ENCODE results near the gene MGAT4D.

DNA sequence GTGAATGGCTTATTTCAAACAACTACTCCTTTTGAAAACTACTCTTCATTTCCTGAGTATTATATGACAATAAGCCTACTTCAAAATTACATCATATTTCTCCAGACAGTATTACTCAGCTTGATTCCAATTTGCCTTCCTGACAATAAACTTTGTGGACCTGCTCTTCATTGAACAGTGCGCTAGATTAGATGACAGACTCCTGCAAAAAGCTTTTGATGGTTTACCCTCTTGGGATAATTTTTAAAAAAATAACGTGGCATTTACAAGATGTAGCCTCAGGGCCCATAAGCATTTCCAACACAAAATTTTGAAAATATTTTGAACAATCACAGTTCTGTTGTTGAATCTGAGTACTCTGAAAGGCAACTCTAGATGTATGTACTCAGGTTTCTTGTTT is 25.9 kb downstream of the MGAT4D start:
- TF ChIP-seq, protein P1, sequence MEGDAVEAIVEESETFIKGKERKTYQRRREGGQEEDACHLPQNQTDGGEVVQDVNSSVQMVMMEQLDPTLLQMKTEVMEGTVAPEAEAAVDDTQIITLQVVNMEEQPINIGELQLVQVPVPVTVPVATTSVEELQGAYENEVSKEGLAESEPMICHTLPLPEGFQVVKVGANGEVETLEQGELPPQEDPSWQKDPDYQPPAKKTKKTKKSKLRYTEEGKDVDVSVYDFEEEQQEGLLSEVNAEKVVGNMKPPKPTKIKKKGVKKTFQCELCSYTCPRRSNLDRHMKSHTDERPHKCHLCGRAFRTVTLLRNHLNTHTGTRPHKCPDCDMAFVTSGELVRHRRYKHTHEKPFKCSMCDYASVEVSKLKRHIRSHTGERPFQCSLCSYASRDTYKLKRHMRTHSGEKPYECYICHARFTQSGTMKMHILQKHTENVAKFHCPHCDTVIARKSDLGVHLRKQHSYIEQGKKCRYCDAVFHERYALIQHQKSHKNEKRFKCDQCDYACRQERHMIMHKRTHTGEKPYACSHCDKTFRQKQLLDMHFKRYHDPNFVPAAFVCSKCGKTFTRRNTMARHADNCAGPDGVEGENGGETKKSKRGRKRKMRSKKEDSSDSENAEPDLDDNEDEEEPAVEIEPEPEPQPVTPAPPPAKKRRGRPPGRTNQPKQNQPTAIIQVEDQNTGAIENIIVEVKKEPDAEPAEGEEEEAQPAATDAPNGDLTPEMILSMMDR (IDR thresholded peaks at IDR 0.05), result no peak
- no peak for TF ChIP-seq POLR2AphosphoS5 (IDR thresholded peaks at IDR 0.05)
